HPDE6-E6E7 (cell line): Measurements from ENCODE around the gene PARVB.
"Not testable (repeated sequence)": the region's sequence is repeated elsewhere in the genome, so short reads cannot be mapped to it uniquely, and the experiment has no call there.

ENCODE experiments used
- DNase-seq: peaks from one replicate; pipeline ENCODE4 v3.0.0; 2011; ENCODE audit warnings: missing footprints; ENCODE audit errors: extremely low spot score

The PARVB gene

GRCh38 chr22:43998679-43999264 is 25.3 kb upstream of the PARVB start:
- no peak for DNase-seq

- no peak for DNase-seq
Measured at GRCh38 chr22:43999378-43999777, 24.7 kb upstream of the PARVB start.

DNA sequence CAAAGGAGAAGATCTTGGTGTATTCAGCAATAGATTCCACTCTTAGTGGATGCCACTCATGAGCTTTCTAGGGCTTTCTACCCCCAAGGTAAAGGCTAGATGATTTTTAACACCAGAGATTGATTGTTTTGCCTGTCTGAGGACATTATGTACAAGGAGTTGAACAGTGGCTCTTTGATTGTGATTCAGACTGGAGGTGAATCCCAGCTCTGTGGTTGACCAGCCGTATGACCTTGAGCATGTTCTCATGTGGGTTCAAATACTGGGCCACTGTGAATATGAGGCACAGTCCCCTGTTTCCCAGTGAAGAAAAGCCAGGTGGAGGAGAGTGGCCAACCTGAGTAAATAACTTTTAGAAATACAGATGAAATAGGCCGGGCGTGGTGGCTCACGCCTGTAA is 24.0 kb upstream of the PARVB start:
- DNase-seq, result no peak

GRCh38 chr22:44001521-44001920 is 22.6 kb upstream of the PARVB start:
- no peak for DNase-seq

DNA sequence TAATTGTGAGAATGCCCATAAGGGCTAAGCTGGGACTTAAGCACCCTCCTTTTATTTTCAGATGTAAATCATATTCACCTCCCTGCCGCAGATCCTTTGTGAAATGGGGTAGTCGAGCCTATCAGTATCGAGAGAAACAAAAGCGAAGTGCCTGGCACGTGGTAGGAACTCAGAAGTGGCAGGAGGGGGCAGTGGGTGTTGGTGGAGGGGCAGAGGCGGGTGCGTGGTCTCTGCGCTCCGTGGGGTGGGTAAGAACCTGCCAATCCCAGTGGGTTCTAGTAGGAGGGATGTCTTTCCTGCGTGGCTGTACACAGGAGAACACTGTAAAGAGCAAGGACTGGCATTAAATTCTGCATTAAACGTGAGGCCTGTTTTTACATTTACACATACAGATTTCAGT is 21.8 kb upstream of the PARVB start:
- DNase-seq, result no peak

- no peak for DNase-seq
Measured at GRCh38 chr22:44002997-44003396, 21.1 kb upstream of the PARVB start.

DNA sequence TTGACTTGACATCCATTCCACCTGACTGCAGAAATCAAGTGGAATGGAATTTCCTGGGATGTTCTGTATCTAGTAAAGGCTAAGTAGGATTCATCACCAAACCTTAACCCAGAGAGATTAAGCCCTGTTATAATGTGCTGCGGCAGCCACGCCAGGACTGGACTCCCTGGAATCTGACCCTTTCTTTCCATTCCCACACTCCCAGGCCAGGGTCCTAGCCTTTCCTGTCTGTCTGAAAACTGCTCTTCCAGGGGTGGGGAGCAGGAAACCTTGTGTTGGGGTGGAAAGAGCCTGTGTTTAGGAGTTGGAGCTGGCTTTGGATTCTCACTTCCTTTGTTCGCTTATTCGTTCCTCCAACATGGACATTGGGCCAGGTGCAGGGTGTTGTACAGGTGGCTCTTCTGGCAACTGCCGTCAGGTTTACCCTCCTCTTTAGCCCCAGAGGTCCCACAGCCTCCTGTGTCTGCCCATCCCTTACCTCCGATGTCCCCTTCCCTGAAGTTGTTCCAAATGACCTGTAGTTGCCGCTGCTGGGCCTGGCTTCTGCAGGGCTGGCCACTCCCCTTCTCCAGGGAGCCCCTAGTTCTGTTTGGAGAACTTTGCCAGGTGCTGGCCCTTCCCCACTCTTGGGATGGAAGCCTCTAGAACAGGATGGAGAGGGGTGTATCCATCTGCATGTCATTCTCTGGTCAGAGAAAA is 20.5 kb upstream of the PARVB start:
- DNase-seq, result no peak

- DNase-seq, result no peak
Measured at GRCh38 chr22:44004104-44004460, 20.0 kb upstream of the PARVB start.

DNA sequence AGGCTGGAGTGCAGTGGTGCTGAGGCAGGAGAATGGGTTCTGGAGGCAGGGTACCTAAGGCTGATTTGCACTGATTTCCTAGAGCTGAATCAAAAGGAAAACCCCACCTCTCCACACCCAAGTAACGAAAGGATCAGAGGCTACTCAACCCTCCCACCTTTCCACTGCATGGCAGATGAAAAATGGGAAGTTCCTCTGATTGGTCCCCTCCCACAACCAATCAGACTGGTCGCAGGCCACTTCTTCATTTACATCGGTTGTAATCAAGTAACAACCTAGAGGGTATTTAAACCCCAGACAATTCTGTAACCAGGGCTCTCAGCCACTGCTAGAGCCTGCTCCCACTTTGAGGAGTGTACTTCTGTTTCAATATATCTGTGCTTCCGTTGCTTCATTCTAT is 18.6 kb upstream of the PARVB start:
- DNase-seq, result no peak

DNA sequence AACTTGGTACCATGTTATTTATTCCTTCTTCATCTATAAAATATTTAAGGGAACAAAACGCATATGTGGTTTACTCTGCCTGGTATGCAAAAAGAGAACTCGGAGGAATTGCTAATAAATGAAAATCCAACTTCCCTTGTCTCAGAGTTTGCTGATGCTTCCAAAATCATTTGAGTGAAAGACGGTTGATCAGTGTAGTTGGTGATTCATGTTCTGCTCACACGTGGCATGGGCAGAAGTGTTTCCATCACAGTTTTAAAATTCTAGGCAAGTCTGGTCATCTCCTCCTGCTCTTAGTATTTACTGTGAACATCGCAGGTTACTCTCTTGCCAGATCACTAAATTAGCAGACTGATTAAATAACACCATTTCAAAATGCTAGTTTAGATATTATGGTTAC is 11.9 kb upstream of the PARVB start:
- DNase-seq, result no peak

DNA sequence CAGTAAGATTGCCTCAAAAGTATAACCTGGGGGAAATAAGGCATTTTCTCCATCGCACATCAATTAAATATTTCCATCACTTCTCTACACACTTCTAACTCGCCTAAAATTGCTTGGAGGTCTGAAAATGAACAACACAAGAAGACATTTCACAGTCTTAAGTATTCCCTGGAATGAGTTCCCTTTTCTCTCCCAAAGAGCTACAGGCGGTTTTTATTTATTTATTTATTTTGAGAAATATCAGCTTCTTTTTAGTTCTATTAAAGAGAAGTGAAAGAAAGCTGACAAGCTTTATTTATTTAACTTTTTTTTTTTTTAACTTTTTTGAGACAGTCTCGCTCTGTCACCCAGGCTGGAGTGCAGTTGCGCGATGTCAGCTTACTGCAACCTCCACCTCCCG is 11.5 kb upstream of the PARVB start:
- no peak for DNase-seq

GRCh38 chr22:44014241-44014640 is 9.9 kb upstream of the PARVB start:
- no peak for DNase-seq

DNA sequence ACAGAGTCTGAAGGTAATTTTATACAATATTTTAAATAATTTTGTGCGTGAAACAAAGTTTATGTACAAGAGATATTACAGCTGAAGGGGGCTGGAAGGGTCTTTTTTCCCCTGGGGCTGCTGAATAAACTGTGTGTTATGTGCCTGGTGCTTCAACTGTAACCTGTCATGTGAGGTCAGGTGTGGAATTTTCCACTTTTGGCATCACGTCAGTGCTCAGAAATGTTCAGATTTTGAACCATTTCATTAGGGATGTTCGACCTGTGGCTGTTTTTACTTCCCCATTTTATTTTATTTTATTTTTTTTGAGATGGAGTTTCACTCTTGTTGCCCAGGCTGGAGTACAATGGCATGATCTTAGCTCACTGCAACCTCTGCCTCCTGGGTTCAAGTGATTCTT is 7.5 kb upstream of the PARVB start:
- DNase-seq, result not testable (repeated sequence)

DNA sequence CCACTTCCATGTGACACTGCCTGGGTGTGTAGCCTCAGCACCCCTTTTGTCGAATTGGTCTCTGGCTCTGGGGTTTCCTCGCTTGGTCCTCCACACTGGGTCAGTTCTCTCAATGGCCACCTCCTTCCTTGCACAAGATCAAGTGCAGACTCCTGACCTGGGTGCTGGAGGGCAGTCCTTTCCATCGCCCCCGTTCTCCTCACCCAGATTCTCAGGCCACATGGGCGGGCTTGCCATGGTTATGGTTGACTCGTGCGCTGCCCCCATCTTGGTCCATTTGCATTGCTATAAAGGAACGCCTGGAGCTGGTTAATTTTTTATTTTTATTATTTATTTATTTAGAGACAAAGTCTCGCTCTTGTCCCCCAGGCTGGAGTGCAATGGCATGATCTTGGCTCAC is 5.5 kb upstream of the PARVB start:
- DNase-seq, result no peak

DNA sequence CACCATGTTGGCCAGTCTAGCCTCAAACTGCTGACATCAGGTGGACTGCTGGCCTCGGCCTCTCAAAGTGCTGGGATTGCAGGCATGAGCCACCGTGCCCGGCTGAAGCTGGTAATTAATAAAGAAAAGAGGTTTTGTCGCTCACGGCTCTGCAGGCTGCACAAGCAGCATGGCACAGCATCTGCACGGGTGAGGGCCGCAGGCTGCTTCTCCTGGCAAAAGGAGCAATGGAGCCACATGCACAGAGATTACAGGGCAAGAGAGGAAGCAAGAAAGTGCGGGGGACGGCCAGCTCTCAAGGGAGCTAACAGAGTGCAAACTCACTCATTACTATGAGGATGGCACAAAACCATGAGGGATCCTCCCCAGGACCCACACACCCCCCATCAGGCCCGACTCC is 4.7 kb upstream of the PARVB start:
- no peak for DNase-seq

- no peak for DNase-seq
Measured at GRCh38 chr22:44019846-44020245, 4.3 kb upstream of the PARVB start.

DNA sequence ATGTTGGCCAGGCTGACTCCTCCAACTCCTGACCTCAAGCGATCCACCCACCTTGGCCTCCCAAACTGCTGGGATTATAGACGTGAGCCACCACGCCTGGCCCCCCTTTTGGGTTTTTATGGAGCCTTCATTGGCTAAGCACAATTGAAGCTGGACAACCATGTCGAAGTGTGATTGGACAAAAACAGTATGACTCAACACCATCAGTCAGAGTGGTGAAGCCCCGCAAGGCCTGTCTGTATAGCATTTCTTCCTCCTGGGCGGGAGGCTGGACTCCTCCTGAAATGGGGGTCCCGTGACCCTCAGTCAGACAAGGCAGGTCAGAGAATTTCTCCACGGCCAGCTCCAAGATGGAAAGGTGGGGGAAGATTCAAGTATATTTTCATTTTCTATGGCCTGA is 3.1 kb upstream of the PARVB start:
- no peak for DNase-seq

GRCh38 chr22:44023404-44024287 is 456 bp upstream of the PARVB start:
- no peak for DNase-seq

DNA sequence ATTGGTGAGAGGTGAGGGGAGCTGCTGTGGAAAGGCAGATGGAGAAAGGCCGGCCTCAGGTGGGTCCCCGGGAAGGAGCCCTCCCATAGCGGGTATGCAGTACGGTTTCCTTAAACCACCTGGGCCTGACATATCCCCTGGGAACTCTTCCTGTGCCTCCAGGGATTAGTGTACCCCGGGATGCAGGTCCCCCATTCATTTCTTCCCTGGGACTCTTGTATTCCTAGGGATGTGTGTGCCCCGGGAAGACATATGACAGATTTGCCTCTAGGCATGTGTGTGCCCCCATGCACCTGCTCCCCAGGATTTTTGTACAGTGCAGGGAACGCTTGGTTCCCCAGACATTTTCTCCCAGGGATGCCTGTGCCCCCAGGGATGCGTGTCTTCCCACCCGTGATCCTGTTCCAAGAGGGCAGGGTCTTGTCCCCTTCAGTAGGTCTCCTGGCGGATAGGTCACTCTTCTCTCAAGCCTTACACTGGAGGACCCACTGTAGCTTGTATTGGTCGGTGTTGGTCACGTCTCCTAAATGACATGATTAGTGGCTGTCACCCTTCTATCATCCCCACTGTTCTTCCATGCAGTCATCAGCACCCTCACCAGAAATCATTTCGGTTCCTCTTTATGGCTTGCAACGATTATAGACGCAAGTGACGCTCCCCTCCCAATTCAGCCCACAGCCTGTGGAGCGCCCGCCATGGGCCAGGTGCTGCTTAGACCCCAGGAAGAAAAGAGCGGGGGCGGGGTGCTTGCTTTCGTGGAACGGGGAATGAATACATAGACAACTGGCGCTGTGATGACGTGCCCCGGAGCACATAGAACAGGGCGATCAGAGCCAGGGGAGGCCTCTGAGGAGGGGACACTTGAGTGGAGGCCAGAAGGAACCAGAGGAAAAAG is 1.3 kb downstream of the PARVB start:
- no peak for DNase-seq

- DNase-seq, result no peak
Measured at GRCh38 chr22:44026066-44026629, 2.0 kb downstream of the PARVB start.

- no peak for DNase-seq
Measured at GRCh38 chr22:44026630-44027511, 2.8 kb downstream of the PARVB start.
